Neural cell (in vitro differentiated cells): ENCODE data around the gene RAMP3.

Experiments used
- EP300 ChIP-seq: fragments of 450-650 bp; conservative IDR thresholded peaks from 2 replicates; pipeline ENCODE4 v1.6.1; 2014; ENCODE audit warnings: antibody characterized with exemption, mild to moderate bottlenecking, moderate library complexity; ENCODE audit not compliant: poor library complexity, severe bottlenecking
- EZH2 ChIP-seq: fragments of 200-600, 300-800 bp; shearing (Covaris generic), sonication (generic); IDR thresholded peaks from 2 replicates; pipeline ENCODE4 v1.6.1; 2014; ENCODE audit warnings: antibody characterized with exemption, low read length, borderline replicate concordance, mild to moderate bottlenecking; ENCODE audit not compliant: insufficient read depth, poor library complexity, severe bottlenecking
- MXI1 ChIP-seq: fragments of 450-650 bp; conservative IDR thresholded peaks from 2 replicates; pipeline ENCODE4 v1.6.1; 2014; ENCODE audit warnings: antibody characterized with exemption, mild to moderate bottlenecking; ENCODE audit not compliant: poor library complexity, severe bottlenecking
- POLR2AphosphoS5 ChIP-seq: IDR thresholded peaks from 2 replicates; pipeline ENCODE4 v1.6.1; 2012
- RAD21 ChIP-seq: fragments of 450-650 bp; conservative IDR thresholded peaks from 2 replicates; pipeline ENCODE4 v1.6.1; 2014; ENCODE audit warnings: antibody characterized with exemption, mild to moderate bottlenecking, moderate library complexity
- SMC3 ChIP-seq: fragments of 450-650 bp; conservative IDR thresholded peaks from 2 replicates; pipeline ENCODE4 v1.6.1; 2014; ENCODE audit warnings: antibody characterized with exemption, mild to moderate bottlenecking, moderate library complexity; ENCODE audit not compliant: poor library complexity
- TAF1 ChIP-seq: IDR thresholded peaks from 2 replicates; pipeline ENCODE4 v1.6.1; 2012; ENCODE audit warnings: low read depth
- TF ChIP-seq, protein P1 (sequence below): fragments of 450-650 bp; IDR thresholded peaks from 2 replicates; pipeline ENCODE4 v1.5.1; 2014; ENCODE audit warnings: antibody characterized with exemption, mild to moderate bottlenecking, moderate library complexity; ENCODE audit not compliant: poor library complexity, severe bottlenecking
- TF ChIP-seq, protein P2 (sequence below): IDR thresholded peaks from 2 replicates; pipeline ENCODE4 v1.6.1; 2012; ENCODE audit warnings: borderline replicate concordance

DNA sequence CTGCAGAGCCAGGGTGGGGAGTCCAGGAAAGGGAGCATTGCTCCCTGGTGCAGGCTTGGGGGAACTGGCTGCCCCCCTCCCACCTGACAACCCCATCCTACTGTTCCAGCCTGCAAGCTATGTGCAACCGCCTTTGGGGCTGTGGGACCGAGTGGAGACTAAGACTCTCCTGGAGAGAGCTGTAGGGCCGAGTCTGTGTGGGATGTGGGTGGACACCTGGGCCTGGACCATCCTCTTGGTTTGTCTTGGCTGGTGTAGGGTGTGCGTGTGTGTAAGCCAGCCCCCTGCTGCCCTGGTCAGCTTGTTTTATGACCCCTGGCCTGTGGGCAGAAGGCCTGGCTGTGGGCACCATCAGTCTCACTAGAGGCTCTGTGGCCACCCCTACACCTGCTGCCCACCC lies 1.6 kb upstream of the RAMP3 start:
- TF ChIP-seq, protein P1, sequence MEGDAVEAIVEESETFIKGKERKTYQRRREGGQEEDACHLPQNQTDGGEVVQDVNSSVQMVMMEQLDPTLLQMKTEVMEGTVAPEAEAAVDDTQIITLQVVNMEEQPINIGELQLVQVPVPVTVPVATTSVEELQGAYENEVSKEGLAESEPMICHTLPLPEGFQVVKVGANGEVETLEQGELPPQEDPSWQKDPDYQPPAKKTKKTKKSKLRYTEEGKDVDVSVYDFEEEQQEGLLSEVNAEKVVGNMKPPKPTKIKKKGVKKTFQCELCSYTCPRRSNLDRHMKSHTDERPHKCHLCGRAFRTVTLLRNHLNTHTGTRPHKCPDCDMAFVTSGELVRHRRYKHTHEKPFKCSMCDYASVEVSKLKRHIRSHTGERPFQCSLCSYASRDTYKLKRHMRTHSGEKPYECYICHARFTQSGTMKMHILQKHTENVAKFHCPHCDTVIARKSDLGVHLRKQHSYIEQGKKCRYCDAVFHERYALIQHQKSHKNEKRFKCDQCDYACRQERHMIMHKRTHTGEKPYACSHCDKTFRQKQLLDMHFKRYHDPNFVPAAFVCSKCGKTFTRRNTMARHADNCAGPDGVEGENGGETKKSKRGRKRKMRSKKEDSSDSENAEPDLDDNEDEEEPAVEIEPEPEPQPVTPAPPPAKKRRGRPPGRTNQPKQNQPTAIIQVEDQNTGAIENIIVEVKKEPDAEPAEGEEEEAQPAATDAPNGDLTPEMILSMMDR, result no peak
- TF ChIP-seq EP300, result no peak
- TF ChIP-seq MXI1, result no peak
- no peak for TF ChIP-seq EZH2
- no peak for TF ChIP-seq TAF1
- no peak for TF ChIP-seq POLR2AphosphoS5
- TF ChIP-seq SMC3, result no peak
- no peak for TF ChIP-seq RAD21
- TF ChIP-seq, protein P2, sequence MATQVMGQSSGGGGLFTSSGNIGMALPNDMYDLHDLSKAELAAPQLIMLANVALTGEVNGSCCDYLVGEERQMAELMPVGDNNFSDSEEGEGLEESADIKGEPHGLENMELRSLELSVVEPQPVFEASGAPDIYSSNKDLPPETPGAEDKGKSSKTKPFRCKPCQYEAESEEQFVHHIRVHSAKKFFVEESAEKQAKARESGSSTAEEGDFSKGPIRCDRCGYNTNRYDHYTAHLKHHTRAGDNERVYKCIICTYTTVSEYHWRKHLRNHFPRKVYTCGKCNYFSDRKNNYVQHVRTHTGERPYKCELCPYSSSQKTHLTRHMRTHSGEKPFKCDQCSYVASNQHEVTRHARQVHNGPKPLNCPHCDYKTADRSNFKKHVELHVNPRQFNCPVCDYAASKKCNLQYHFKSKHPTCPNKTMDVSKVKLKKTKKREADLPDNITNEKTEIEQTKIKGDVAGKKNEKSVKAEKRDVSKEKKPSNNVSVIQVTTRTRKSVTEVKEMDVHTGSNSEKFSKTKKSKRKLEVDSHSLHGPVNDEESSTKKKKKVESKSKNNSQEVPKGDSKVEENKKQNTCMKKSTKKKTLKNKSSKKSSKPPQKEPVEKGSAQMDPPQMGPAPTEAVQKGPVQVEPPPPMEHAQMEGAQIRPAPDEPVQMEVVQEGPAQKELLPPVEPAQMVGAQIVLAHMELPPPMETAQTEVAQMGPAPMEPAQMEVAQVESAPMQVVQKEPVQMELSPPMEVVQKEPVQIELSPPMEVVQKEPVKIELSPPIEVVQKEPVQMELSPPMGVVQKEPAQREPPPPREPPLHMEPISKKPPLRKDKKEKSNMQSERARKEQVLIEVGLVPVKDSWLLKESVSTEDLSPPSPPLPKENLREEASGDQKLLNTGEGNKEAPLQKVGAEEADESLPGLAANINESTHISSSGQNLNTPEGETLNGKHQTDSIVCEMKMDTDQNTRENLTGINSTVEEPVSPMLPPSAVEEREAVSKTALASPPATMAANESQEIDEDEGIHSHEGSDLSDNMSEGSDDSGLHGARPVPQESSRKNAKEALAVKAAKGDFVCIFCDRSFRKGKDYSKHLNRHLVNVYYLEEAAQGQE, result no peak
